ENCODE results near the gene EXD2. TPM values are rescaled to one million over a fixed set of nuclear protein-coding genes. Genes with fewer than 3 reads are reported as not detected.
"Not testable (repeated sequence)": the region's sequence is repeated elsewhere in the genome, so short reads cannot be mapped to it uniquely, and the experiment has no call there.

EXD2 gene
- total and polyA plus RNA-seq, 2 experiments from 2014 or later: 17.3 to 20.1 TPM

DNA sequence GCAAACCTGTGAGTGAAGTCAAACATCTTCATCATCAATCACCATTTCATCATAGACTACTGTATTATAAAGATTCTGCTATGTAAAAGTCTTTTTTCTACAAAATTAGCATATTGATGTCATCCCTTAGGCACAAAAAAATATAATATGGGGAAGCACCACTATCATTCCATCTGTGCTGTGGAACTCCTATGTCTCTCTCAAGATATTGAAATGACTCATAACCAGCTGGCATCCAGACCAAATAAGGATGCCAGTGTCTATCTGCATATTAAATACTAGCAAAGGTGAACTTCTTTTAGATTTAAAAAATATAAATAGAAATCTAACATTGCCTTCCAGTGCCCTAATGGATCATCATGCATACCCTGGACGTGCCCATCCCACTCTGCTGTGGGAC, 20.5 kb upstream of the EXD2 start:
- DNase-seq: peak; percentile 48
- no peak overlapping the region for H3K27ac ChIP-seq
- no peaks in the 10 kb centered on the region for H3K9me3 ChIP-seq (ENCODE audit: low read depth)
- TF ChIP-seq EZH2phosphoT487 (IDR thresholded peaks at IDR 0.05; ENCODE audit: insufficient read depth, low read depth): no peak
- TF ChIP-seq EZH2 (IDR thresholded peaks at IDR 0.05; ENCODE audit: insufficient read depth, poor library complexity, severe bottlenecking): no peak
- H3K9ac ChIP-seq: no peak overlapping the region
- H3F3A ChIP-seq (ENCODE audit: insufficient read depth): no peaks in the 10 kb centered on the region
- no peaks in the 10 kb centered on the region for H3K36me3 ChIP-seq (ENCODE audit: low read depth)
- H3K79me2 ChIP-seq (ENCODE audit: insufficient read depth): no peaks in the 10 kb centered on the region
- in situ Hi-C loops (cut with MboI): no loop called here
- H3K4me3 ChIP-seq: no peak overlapping the region
- H3K27me3 ChIP-seq (replicated peaks; ENCODE audit: insufficient read depth): peaks cover 7% of the 10 kb centered on the region; the same call in 1 of the 2 replicates
- H3K4me1 ChIP-seq (ENCODE audit: insufficient read depth): no peaks in the 10 kb centered on the region
- WGBS, 2 experiments (ENCODE audit: low coverage in 1 of 2, low lambda C conversion rate in 2 of 2, missing lambda C conversion rate in 2 of 2): 75 to 80% methylated on average over 1 of the region's 1 CpG
- no peak overlapping the region for H2AFZ ChIP-seq
- no peaks in the 10 kb centered on the region for H4K20me1 ChIP-seq (ENCODE audit: insufficient read depth)
- H3K4me2 ChIP-seq (ENCODE audit: unreplicated experiment): no peak overlapping the region
- no peaks in the 10 kb centered on the region; the same call in 1 of the 2 replicates for H3K9me2 ChIP-seq (ENCODE audit: insufficient read depth)

DNA sequence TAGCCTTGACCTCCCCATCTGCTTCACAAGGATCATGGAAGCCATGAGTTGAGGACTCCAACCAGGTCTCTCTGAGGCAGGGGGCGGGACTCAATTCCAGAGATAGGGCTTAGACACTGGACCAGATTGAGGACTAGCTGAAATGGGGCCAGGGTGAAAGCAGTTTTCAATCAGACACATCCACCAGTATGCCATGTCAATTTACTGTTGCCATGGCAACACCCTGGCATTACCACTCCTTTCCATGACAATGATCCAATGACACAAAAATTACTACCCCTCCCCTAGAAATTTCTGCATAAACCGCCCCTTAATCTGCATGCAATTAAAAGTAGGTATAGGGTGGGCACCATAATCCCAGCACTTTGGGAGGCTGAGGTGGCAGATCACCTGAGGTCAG, 19.7 kb upstream of the EXD2 start:
- Histone ChIP-seq H4K20me1 (ENCODE audit: insufficient read depth) (no peaks in the 10 kb centered on the region), H3K27ac (no peak overlapping the region), H2AFZ (no peak overlapping the region), H3K4me2 (ENCODE audit: unreplicated experiment) (no peak overlapping the region), H3K9ac (no peak overlapping the region), H3K9me3 (ENCODE audit: low read depth) (no peaks in the 10 kb centered on the region), H3K4me1 (ENCODE audit: insufficient read depth) (no peaks in the 10 kb centered on the region), H3F3A (ENCODE audit: insufficient read depth) (no peaks in the 10 kb centered on the region), H3K79me2 (ENCODE audit: insufficient read depth) (no peaks in the 10 kb centered on the region), H3K9me2 (ENCODE audit: insufficient read depth) (no peaks in the 10 kb centered on the region; the same call in 1 of the 2 replicates), H3K36me3 (ENCODE audit: low read depth) (no peaks in the 10 kb centered on the region), H3K27me3 (replicated peaks; ENCODE audit: insufficient read depth) (peaks cover 7% of the 10 kb centered on the region; the same call in 1 of the 2 replicates), H3K4me3 (no peak overlapping the region)
- in situ Hi-C loops (cut with MboI): no loop called here
- TF ChIP-seq EZH2 (IDR thresholded peaks at IDR 0.05; ENCODE audit: insufficient read depth, poor library complexity, severe bottlenecking): no peak
- no peak for TF ChIP-seq EZH2phosphoT487 (IDR thresholded peaks at IDR 0.05; ENCODE audit: insufficient read depth, low read depth)
- DNase-seq: no peak
- 67 to 82% methylated on average over 2 of the region's 2 CpGs for WGBS, 2 experiments (ENCODE audit: low coverage in 1 of 2, low lambda C conversion rate in 2 of 2, missing lambda C conversion rate in 2 of 2)

- DNase-seq: no peak
- Histone ChIP-seq H3K4me2 (ENCODE audit: unreplicated experiment) (no peak overlapping the region), H3K27me3 (replicated peaks; ENCODE audit: insufficient read depth) (peaks cover 7% of the 10 kb centered on the region; the same call in 1 of the 2 replicates), H3K9me3 (ENCODE audit: low read depth) (no peaks in the 10 kb centered on the region), H3K9me2 (ENCODE audit: insufficient read depth) (no peaks in the 10 kb centered on the region; the same call in 1 of the 2 replicates), H3K36me3 (ENCODE audit: low read depth) (no peaks in the 10 kb centered on the region), H3K4me3 (no peak overlapping the region), H4K20me1 (ENCODE audit: insufficient read depth) (no peaks in the 10 kb centered on the region), H3K4me1 (ENCODE audit: insufficient read depth) (no peaks in the 10 kb centered on the region), H3K27ac (no peak overlapping the region), H2AFZ (no peak overlapping the region), H3K9ac (no peak overlapping the region), H3F3A (ENCODE audit: insufficient read depth) (no peaks in the 10 kb centered on the region), H3K79me2 (ENCODE audit: insufficient read depth) (no peaks in the 10 kb centered on the region)
- in situ Hi-C loops (cut with MboI): no loop called here
- no peak for TF ChIP-seq EZH2phosphoT487 (IDR thresholded peaks at IDR 0.05; ENCODE audit: insufficient read depth, low read depth)
- no peak for TF ChIP-seq EZH2 (IDR thresholded peaks at IDR 0.05; ENCODE audit: insufficient read depth, poor library complexity, severe bottlenecking)
Measured at GRCh38 chr14:69175130-69175529, 16.2 kb upstream of the EXD2 start.

- Histone ChIP-seq H3K4me1 (ENCODE audit: insufficient read depth) (no peaks in the 10 kb centered on the region), H3K4me3 (no peak overlapping the region), H3K79me2 (ENCODE audit: insufficient read depth) (no peaks in the 10 kb centered on the region), H3F3A (ENCODE audit: insufficient read depth) (no peaks in the 10 kb centered on the region), H4K20me1 (ENCODE audit: insufficient read depth) (no peaks in the 10 kb centered on the region), H3K9ac (no peak overlapping the region), H3K4me2 (ENCODE audit: unreplicated experiment) (no peak overlapping the region), H3K9me2 (ENCODE audit: insufficient read depth) (no peaks in the 10 kb centered on the region), H2AFZ (no peak overlapping the region), H3K36me3 (ENCODE audit: low read depth) (no peaks in the 10 kb centered on the region), H3K27ac (no peak overlapping the region), H3K9me3 (ENCODE audit: low read depth) (no peaks in the 10 kb centered on the region), H3K27me3 (replicated peaks; ENCODE audit: insufficient read depth) (no peaks in the 10 kb centered on the region)
- TF ChIP-seq EZH2 (IDR thresholded peaks at IDR 0.05; ENCODE audit: insufficient read depth, poor library complexity, severe bottlenecking): no peak
- TF ChIP-seq EZH2phosphoT487 (IDR thresholded peaks at IDR 0.05; ENCODE audit: insufficient read depth, low read depth): no peak
- peak; percentile 14 for DNase-seq
- in situ Hi-C loops (cut with MboI): no loop called here
Measured at GRCh38 chr14:69181491-69181890, 9.8 kb upstream of the EXD2 start.

- WGBS, 2 experiments (ENCODE audit: low coverage in 1 of 2, low lambda C conversion rate in 2 of 2, missing lambda C conversion rate in 2 of 2): 78 to 81% methylated on average over 1 of the region's 1 CpG
- H2AFZ ChIP-seq; H3K27ac ChIP-seq; H3K9me2 ChIP-seq (ENCODE audit: insufficient read depth); in situ Hi-C loops (cut with MboI); H3K79me2 ChIP-seq (ENCODE audit: insufficient read depth); H3F3A ChIP-seq (ENCODE audit: insufficient read depth); H3K9me3 ChIP-seq (ENCODE audit: low read depth); H4K20me1 ChIP-seq (ENCODE audit: insufficient read depth); H3K4me1 ChIP-seq (ENCODE audit: insufficient read depth); H3K9ac ChIP-seq; H3K4me2 ChIP-seq (ENCODE audit: unreplicated experiment); H3K36me3 ChIP-seq (ENCODE audit: low read depth); DNase-seq; H3K27me3 ChIP-seq (replicated peaks; ENCODE audit: insufficient read depth); H3K4me3 ChIP-seq: not testable (repeated sequence)
Measured at GRCh38 chr14:69182580-69182979, 8.7 kb upstream of the EXD2 start.

Data from GM23248 (cell line).